A549 (cell line): ENCODE results near the gene PLK5. TPM values are rescaled to one million over a fixed set of nuclear protein-coding genes. Genes with fewer than 3 reads are reported as not detected.

ENCODE experiments used
- ATAC-seq, 2 experiments: fragments of 200-7000 bp in 1 of 2; fragments of >200 bp in 1 of 2; cut with Nextera tagmentation in 1 of 2; cut with Tn5 transposase in 1 of 2; 3 replicates each; pipeline versions ENCODE4 v1.8.0 to v1.9.1; 2018 to 2020; ENCODE audit warnings: mild to moderate bottlenecking in 1 of 2, moderate library complexity in 1 of 2
- CTCF ChIA-PET: fragments of 300-600 bp; sonication (Branson Sonifier 250); formaldehyde crosslinking; extraction: SDS; loops from one replicate; lab custom pipeline; 2021; ENCODE audit warnings: antibody characterized with exemption, inconsistent platforms; lab: Yijun Ruan, JAX
- POLR2A ChIA-PET: fragments of 350-600 bp; formaldehyde crosslinking; extraction: SDS; loops from one replicate; lab custom pipeline; 2021; ENCODE audit warnings: antibody characterized with exemption, inconsistent platforms; lab: Yijun Ruan, JAX
- DNase-seq, 2 experiments: peaks; one replicate each; pipeline versions ENCODE4 v3.0.0 to v3.0.0-alpha.2; 2011 to 2016; ENCODE audit warnings: low read depth in 1 of 2, low spot score in 1 of 2
- FAIRE-seq: peaks from 2 replicates; lab custom pipeline; 2011; peaks lifted over from hg19 to GRCh38; lab: Jason Lieb, UNC
- H3K27ac ChIP-seq, 2 experiments: fragments of >200 bp; sonication (Bioruptor Twin); formaldehyde crosslinking; 3 replicates each; pipeline ENCODE4 v1.5.1; 2016 to 2017
- H3K4me1 ChIP-seq: fragments of >200 bp; sonication (Bioruptor Twin); formaldehyde crosslinking; 3 replicates; pipeline ENCODE4 v1.6.1; 2016
- H3K4me2 ChIP-seq: fragments of >200 bp; sonication (Bioruptor Twin); formaldehyde crosslinking; 3 replicates; pipeline ENCODE4 v1.6.1; 2016
- H3K4me3 ChIP-seq: fragments of >200 bp; sonication (Bioruptor Twin); formaldehyde crosslinking; 3 replicates; pipeline ENCODE4 v1.5.1; 2016
- H3K9me3 ChIP-seq: fragments of >200 bp; sonication (Bioruptor Twin); formaldehyde crosslinking; 3 replicates; pipeline ENCODE4 v1.6.1; 2016
- BCL3 ChIP-seq: fragments of >200 bp; sonication (Bioruptor Twin); formaldehyde crosslinking; IDR thresholded peaks from 3 replicates; pipeline ENCODE4 v1.6.1; 2016
- BHLHE40 ChIP-seq: IDR thresholded peaks from 2 replicates; pipeline ENCODE4 v1.6.1; 2012; ENCODE audit warnings: low read depth, low read length, inconsistent platforms
- CHD4 ChIP-seq: fragments of 200-600 bp; sonication (generic); IDR thresholded peaks from 2 replicates; pipeline ENCODE4 v1.6.1; 2016; ENCODE audit warnings: antibody characterized with exemption, mild to moderate bottlenecking, borderline replicate concordance
- E2F6 ChIP-seq: IDR thresholded peaks from 2 replicates; pipeline ENCODE4 v1.6.1; 2012; ENCODE audit warnings: low read depth, borderline replicate concordance
- EHMT2 ChIP-seq: fragments of 200-600 bp; sonication (generic); IDR thresholded peaks from 2 replicates; pipeline ENCODE4 v1.6.1; 2016; ENCODE audit warnings: antibody characterized with exemption, low read depth, mild to moderate bottlenecking, moderate library complexity
- ESRRA ChIP-seq: fragments of 150-350 bp; IDR thresholded peaks from 2 replicates; pipeline ENCODE4 v1.6.1; 2014; ENCODE audit warnings: mild to moderate bottlenecking, low read length, borderline replicate concordance
- FOSB ChIP-seq: fragments of 250-450 bp; sonication (Bioruptor Pico); IDR thresholded peaks from 2 replicates; pipeline ENCODE4 v1.5.0; 2020; ENCODE audit warnings: mild to moderate bottlenecking, moderate library complexity
- FOSL2 ChIP-seq, 2 experiments: fragments of 450-650 bp in 1 of 2; fragments of >200 bp in 1 of 2; sonication (Bioruptor Twin) in 1 of 2; formaldehyde crosslinking; IDR thresholded peaks; 2 replicates each; pipeline versions ENCODE4 v1.5.0 to v1.6.1; 2016 to 2020; ENCODE audit warnings: mild to moderate bottlenecking in 1 of 2, moderate library complexity in 1 of 2
- GATA3 ChIP-seq: IDR thresholded peaks from 2 replicates; pipeline ENCODE4 v1.6.1; 2012; ENCODE audit warnings: borderline replicate concordance
- HDAC2 ChIP-seq: fragments of 200-600 bp; sonication (generic); IDR thresholded peaks from 2 replicates; pipeline ENCODE4 v1.6.1; 2016
- HOXB13 ChIP-seq: fragments of 250-450 bp; sonication (Bioruptor Pico); IDR thresholded peaks from 2 replicates; pipeline ENCODE4 v1.5.0; 2020; ENCODE audit warnings: low read depth, mild to moderate bottlenecking, moderate library complexity
- JUNB ChIP-seq: fragments of >200 bp; sonication (Bioruptor Twin); formaldehyde crosslinking; IDR thresholded peaks from 2 replicates; pipeline ENCODE4 v1.6.1; 2016
- KDM1A ChIP-seq: fragments of 200-600 bp; sonication (generic); IDR thresholded peaks from 2 replicates; pipeline ENCODE4 v1.6.1; 2016; ENCODE audit warnings: low read depth, mild to moderate bottlenecking
- KDM5A ChIP-seq: fragments of 200-600 bp; sonication (generic); IDR thresholded peaks from 2 replicates; pipeline ENCODE4 v1.6.1; 2016; ENCODE audit warnings: antibody characterized with exemption, mild to moderate bottlenecking
- MAFK ChIP-seq: fragments of 450-650 bp; IDR thresholded peaks from 2 replicates; pipeline ENCODE4 v1.6.1; 2014; ENCODE audit not compliant: partially characterized antibody
- PBX3 ChIP-seq: IDR thresholded peaks from 2 replicates; pipeline ENCODE4 v1.6.1; 2012
- POLR2A ChIP-seq: IDR thresholded peaks from 2 replicates; pipeline ENCODE4 v1.6.1; 2012; ENCODE audit warnings: mild to moderate bottlenecking, low read length
- POLR2AphosphoS2 ChIP-seq: conservative IDR thresholded peaks from 2 replicates; pipeline ENCODE4 v1.6.1; 2012; ENCODE audit warnings: low read length, improper control_type of control experiment, inconsistent platforms
- RNF2 ChIP-seq: fragments of 200-600 bp; sonication (generic); IDR thresholded peaks from 2 replicates; pipeline ENCODE4 v1.6.1; 2016; ENCODE audit warnings: low read depth, mild to moderate bottlenecking, antibody characterized with exemption, moderate library complexity, borderline replicate concordance
- TFCP2L1 ChIP-seq: fragments of 250-450 bp; sonication (Bioruptor Pico); IDR thresholded peaks from 2 replicates; pipeline ENCODE4 v1.5.0; 2021; ENCODE audit warnings: mild to moderate bottlenecking
- TP53 ChIP-seq: fragments of 250-450 bp; sonication (Bioruptor Pico); IDR thresholded peaks from 2 replicates; pipeline ENCODE4 v1.5.0; 2021; ENCODE audit warnings: mild to moderate bottlenecking, moderate library complexity
- ZNF302 ChIP-seq: fragments of 250-450 bp; sonication (Bioruptor Pico); IDR thresholded peaks from 2 replicates; pipeline ENCODE4 v1.9.0; 2021; ENCODE audit warnings: inconsistent platforms, mild to moderate bottlenecking, moderate library complexity
- ZSCAN20 ChIP-seq: fragments of 250-450 bp; sonication (Bioruptor Pico); IDR thresholded peaks from 2 replicates; pipeline ENCODE4 v1.8.0; 2022; ENCODE audit warnings: mild to moderate bottlenecking, moderate library complexity
- WGBS: methylation state at CpG from one replicate; pipeline ENCODE4 v1.1.6; 2017; ENCODE audit errors: missing lambda C conversion rate; 5-methylcytosine and 5-hydroxymethylcytosine counted together
- polyA plus RNA-seq, 4 experiments: library from polyadenylated mRNA; depleted of rRNA in 3 of 4; stranded (reverse); fragments of >200 nt; fragmentation: RNase III in 1 of 4; extraction: RNeasy Plus Mini Kit Qiagen cat#74134 plus additional on column Dnase treatment in 1 of 4; gene quantifications; 2 replicates in 3 of 4; 3 replicates in 1 of 4; pipeline ENCODE4 v1.2.3, GENCODE V29; 2011 to 2017
- TF ChIP-seq, protein P1 (sequence below): fragments of >200 bp; sonication (Bioruptor Twin); formaldehyde crosslinking; IDR thresholded peaks from 2 replicates; pipeline ENCODE4 v1.6.1; 2016

The PLK5 gene
- polyA plus RNA-seq, 2 of the 4 experiments (the other 2 are of a cell fraction): not detected

GRCh38 chr19:1495799-1496713, 27.8 kb upstream of the PLK5 start:
- ATAC-seq: no peak
- H3K9me3 ChIP-seq: no peaks in the 10 kb centered on the region
- H3K4me3 ChIP-seq: no peak overlapping the region
- no peak for DNase-seq
- no peak overlapping the region for H3K4me2 ChIP-seq
- ChIA-PET POLR2A (no interaction called here), CTCF (no interaction called here)
- 86% methylated on average over 38 of the region's 40 CpGs for whole genome bisulfite sequencing
- FAIRE-seq: no peak
- TF ChIP-seq ZSCAN20 (CRISPR knock-in tag): no peak
- no peak for TF ChIP-seq EHMT2
- no peak for TF ChIP-seq POLR2AphosphoS2
- TF ChIP-seq MAFK: no peak
- TF ChIP-seq RNF2: no peak
- TF ChIP-seq CHD4: no peak
- no peak for TF ChIP-seq BHLHE40
- no peak for TF ChIP-seq ZNF302 (CRISPR knock-in tag)
- no peak for TF ChIP-seq POLR2A
- no peak for TF ChIP-seq FOSL2 (IDR thresholded peaks at IDR 0.05)
- TF ChIP-seq FOSL2 (CRISPR knock-in tag; IDR thresholded peaks at IDR 0.05): no peak
- H3K27ac ChIP-seq: no peak overlapping the region
- peaks cover 17% of the 10 kb centered on the region; the same call in 1 of the 3 replicates for H3K4me1 ChIP-seq

DNA sequence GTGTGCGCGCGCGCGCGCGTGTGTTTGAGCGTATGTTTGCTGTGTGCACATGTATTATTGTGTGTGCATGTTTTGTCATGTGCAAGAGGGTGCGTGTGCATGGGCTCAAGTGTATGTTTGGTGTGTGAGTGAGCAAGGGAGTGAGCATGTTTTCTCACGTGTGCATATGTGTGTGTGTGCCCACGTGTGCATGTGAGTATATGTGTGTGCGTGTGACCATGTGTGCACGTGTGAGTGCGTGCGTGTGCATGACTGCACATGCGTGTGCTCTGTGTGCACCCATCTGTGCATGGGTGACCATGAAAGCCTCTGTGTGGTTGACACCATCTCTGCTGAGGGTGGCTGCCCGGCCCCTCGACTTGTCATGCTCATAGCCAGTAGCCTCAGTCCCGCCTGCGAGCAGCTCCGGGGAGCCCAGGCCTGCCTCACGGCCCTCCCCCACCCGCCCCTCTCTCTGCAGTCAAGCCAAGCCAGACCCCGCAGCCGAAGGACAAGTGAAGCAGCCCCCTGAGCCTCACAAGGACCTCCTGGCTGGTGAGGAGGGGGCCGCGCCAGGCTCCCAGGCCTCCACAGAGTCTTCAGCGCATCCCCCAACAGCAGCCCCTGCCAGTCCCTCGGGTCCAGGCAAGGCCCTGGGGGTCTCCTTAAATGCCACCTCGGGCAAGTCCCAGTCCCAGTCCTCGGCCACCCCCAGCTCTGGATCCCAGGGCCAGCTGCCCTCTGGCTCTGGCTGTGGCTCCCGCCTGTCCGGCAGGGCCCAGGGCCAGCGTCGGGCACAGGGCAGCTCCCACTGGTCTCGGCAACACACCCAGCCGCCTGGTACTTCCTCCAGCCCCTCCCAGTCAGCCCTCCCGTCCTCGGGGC, 26.9 kb upstream of the PLK5 start:
- 88% methylated on average over 19 of the region's 39 CpGs for WGBS
- DNase-seq (no peak), FAIRE-seq (no peak), ATAC-seq (no peak)
- Histone ChIP-seq H3K4me3 (no peak overlapping the region), H3K9me3 (no peaks in the 10 kb centered on the region), H3K4me1 (peaks cover 13% of the 10 kb centered on the region; the same call in 1 of the 3 replicates), H3K27ac (no peak overlapping the region), H3K4me2 (no peak overlapping the region)
- ChIA-PET CTCF (interaction anchor here (0.9 to 1.3 kb wide), 2 partner anchors 18 to 31 kb away, joined by 3 read pairs; no protein-coding TSS in a partner anchor), POLR2A (no interaction called here)
- TF ChIP-seq JUNB (no peak), POLR2AphosphoS2 (no peak), E2F6 (no peak), BCL3 (no peak), GATA3 (no peak), FOSB (CRISPR knock-in tag) (no peak), PBX3 (no peak), HOXB13 (CRISPR knock-in tag) (no peak), KDM5A (no peak), ZNF302 (CRISPR knock-in tag) (no peak), HDAC2 (no peak), MAFK (no peak), ESRRA (no peak), TP53 (CRISPR knock-in tag) (no peak), KDM1A (no peak), TFCP2L1 (CRISPR knock-in tag) (no peak), ZSCAN20 (CRISPR knock-in tag) (no peak), EHMT2 (no peak)
- TF ChIP-seq, protein P1, sequence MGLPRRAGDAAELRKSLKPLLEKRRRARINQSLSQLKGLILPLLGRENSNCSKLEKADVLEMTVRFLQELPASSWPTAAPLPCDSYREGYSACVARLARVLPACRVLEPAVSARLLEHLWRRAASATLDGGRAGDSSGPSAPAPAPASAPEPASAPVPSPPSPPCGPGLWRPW: no peak
